ENCODE data around the gene SRSF8. TPM values are rescaled to one million over a fixed set of nuclear protein-coding genes. Genes with fewer than 3 reads are reported as not detected.
A peak's percentile ranks its signal among the peaks of the same experiment; 100 is the strongest.

SRSF8 gene
- total RNA-seq, 4 donors from 2014 or later = 28.5 to 37.8 (median 33.3) TPM

- Histone ChIP-seq H3K4me3 (no peak overlapping the region), H3K9me3 (no peaks in the 10 kb centered on the region), H3K27me3 (no peaks in the 10 kb centered on the region), H3K4me1 (peaks cover 5 to 23% (median 12%) of the 10 kb centered on the region in 4 donors), H3K27ac (no peak overlapping the region), H3K36me3 (no peaks in the 10 kb centered on the region)
- DNase-seq = no peak
- in situ Hi-C loops (cut with MboI; ENCODE audit: low pct_ligation_motif_present in 1 of 4, low pct_unique_long_range_greater_than_20kb in 1 of 4, low sequenced_read_pairs in 3 of 4) (loop anchor here in 2 of 4 donors (10.0 kb wide), 3 partner anchors 68 to 688 kb away; no protein-coding TSS in a partner anchor), intact Hi-C loops (cut with DNase I; ENCODE audit: low total_unique reads) (loop anchor here (5.0 to 10.0 kb wide), 2 partner anchors 688 to 1455 kb away; no protein-coding TSS in a partner anchor)
- no peak for TF ChIP-seq POLR2AphosphoS5 (IDR thresholded peaks at IDR 0.05)
- TF ChIP-seq POLR2A (IDR thresholded peaks at IDR 0.05) = no peak
- no peak for TF ChIP-seq CTCF (IDR thresholded peaks at IDR 0.05)
- TF ChIP-seq EP300 (IDR thresholded peaks at IDR 0.05; ENCODE audit: low read depth) = no peak
These were observed 10.3 kb downstream of the SRSF8 start for GRCh38 chr11:95076981-95077380.

GRCh38 chr11:95078526-95078925 is 11.8 kb downstream of the SRSF8 start:
- no peak for TF ChIP-seq CTCF (IDR thresholded peaks at IDR 0.05)
- DNase-seq = no peak
- H3K36me3 ChIP-seq = no peaks in the 10 kb centered on the region
- H3K4me3 ChIP-seq = no peak overlapping the region
- no peaks in the 10 kb centered on the region for H3K27me3 ChIP-seq
- in situ Hi-C loops (cut with MboI; ENCODE audit: low pct_ligation_motif_present in 1 of 4, low pct_unique_long_range_greater_than_20kb in 1 of 4, low sequenced_read_pairs in 3 of 4) (loop anchor here in 2 of 4 donors (10.0 kb wide), 3 partner anchors 66 to 686 kb away; no protein-coding TSS in a partner anchor), intact Hi-C loops (cut with DNase I; ENCODE audit: low total_unique reads) (loop anchor here (5.0 to 10.0 kb wide), 2 partner anchors 686 to 1454 kb away; no protein-coding TSS in a partner anchor)
- peaks cover 5 to 23% (median 12%) of the 10 kb centered on the region in 4 donors for H3K4me1 ChIP-seq
- 63 to 67% methylated on average over 1 of the region's 1 CpG for WGBS, 2 donors (ENCODE audit: low coverage in 1 of 2)
- H3K9me3 ChIP-seq = no peaks in the 10 kb centered on the region
- no peak overlapping the region for H3K27ac ChIP-seq

- H3K4me3 ChIP-seq = no peak overlapping the region
- H3K27ac ChIP-seq = peak overlapping the region in 2 of 4 donors; percentile 8 to 13
- in situ Hi-C loops (cut with MboI; ENCODE audit: low pct_ligation_motif_present in 1 of 4, low pct_unique_long_range_greater_than_20kb in 1 of 4, low sequenced_read_pairs in 3 of 4) = no loop called here
- WGBS, 2 donors (ENCODE audit: low coverage in 1 of 2) = 73 to 100% methylated on average over 1 to 5 of the region's 5 CpGs
- TF ChIP-seq CTCF (IDR thresholded peaks at IDR 0.05) (no peak), POLR2A (IDR thresholded peaks at IDR 0.05) (no peak), POLR2AphosphoS5 (IDR thresholded peaks at IDR 0.05) (no peak), EP300 (IDR thresholded peaks at IDR 0.05; ENCODE audit: low read depth) (no peak)
- no peaks in the 10 kb centered on the region for H3K27me3 ChIP-seq
- no peak for DNase-seq
- H3K36me3 ChIP-seq = no peaks in the 10 kb centered on the region
- H3K9me3 ChIP-seq = no peaks in the 10 kb centered on the region
- peaks cover 0 to 10% (median 6%) of the 10 kb centered on the region in 4 donors for H3K4me1 ChIP-seq
- intact Hi-C loops (cut with DNase I; ENCODE audit: low total_unique reads) = no loop called here
These were observed 14.3 kb downstream of the SRSF8 start for GRCh38 chr11:95081010-95081409.

- 72 to 73% methylated on average over 3 to 4 of the region's 4 CpGs for WGBS, 2 donors (ENCODE audit: low coverage in 1 of 2)
- DNase-seq = no peak
- Histone ChIP-seq H3K4me1 (peaks cover 0 to 6% (median 3%) of the 10 kb centered on the region in 4 donors), H3K27ac (peak overlapping the region in 1 of 4 donors; percentile 58), H3K4me3 (no peak overlapping the region), H3K36me3 (no peaks in the 10 kb centered on the region), H3K9me3 (no peaks in the 10 kb centered on the region), H3K27me3 (no peaks in the 10 kb centered on the region)
- intact Hi-C loops (cut with DNase I; ENCODE audit: low total_unique reads) (no loop called here), in situ Hi-C loops (cut with MboI; ENCODE audit: low pct_ligation_motif_present in 1 of 4, low pct_unique_long_range_greater_than_20kb in 1 of 4, low sequenced_read_pairs in 3 of 4) (no loop called here)
- no peak for TF ChIP-seq EP300 (IDR thresholded peaks at IDR 0.05; ENCODE audit: low read depth)
- TF ChIP-seq CTCF (IDR thresholded peaks at IDR 0.05) = no peak
- TF ChIP-seq POLR2A (IDR thresholded peaks at IDR 0.05) = no peak
- TF ChIP-seq POLR2AphosphoS5 (IDR thresholded peaks at IDR 0.05) = peak in 1 of 3 donors; percentile 28
These were observed 14.7 kb downstream of the SRSF8 start for GRCh38 chr11:95081412-95081811.

All from transverse colon (tissue), 4 donors.